ENCODE data around the gene ZCCHC3. TPM values are rescaled to one million over a fixed set of nuclear protein-coding genes. Genes with fewer than 3 reads are reported as not detected.
A peak's percentile ranks its signal among the peaks of the same experiment; 100 is the strongest.

Gene ZCCHC3
- total RNA-seq, 2 donors from 2014 or later, result 39.5 to 46.1 TPM

GRCh38 chr20:310645-311044 is 13.3 kb downstream of the ZCCHC3 start:
- no peaks in the 10 kb centered on the region for H3K9me3 Mint-ChIP-seq
- peak overlapping the region; percentile 66 for H3K4me3 Mint-ChIP-seq
- no peaks in the 10 kb centered on the region for H3K9me3 ChIP-seq (ENCODE audit: control insufficient read depth, low read length)
- TF ChIP-seq CTCF (conservative IDR thresholded peaks at IDR 0.05), result no peak
- H3K36me3 ChIP-seq (ENCODE audit: control insufficient read depth, insufficient read depth, low read length), result no peaks in the 10 kb centered on the region
- no peaks in the 10 kb centered on the region for H3K4me1 ChIP-seq (ENCODE audit: control insufficient read depth, insufficient read depth, low read length)
- no peak for DNase-seq
- H3K4me1 Mint-ChIP-seq, result peaks cover 11% of the 10 kb centered on the region
- H3K4me3 ChIP-seq (ENCODE audit: low read length), result peak overlapping the region; percentile 86
- peaks cover 2% of the 10 kb centered on the region for H3K27me3 Mint-ChIP-seq (ENCODE audit: insufficient read depth)
- H3K27ac Mint-ChIP-seq, result peak overlapping the region; percentile 92
- 0 to 7% methylated on average over 5 to 6 of the region's 7 CpGs for WGBS, 2 experiments (ENCODE audit: insufficient coverage in 1 of 2, insufficient read length in 1 of 2)
- H3K36me3 Mint-ChIP-seq (ENCODE audit: low read depth), result no peaks in the 10 kb centered on the region
- no peak overlapping the region for H3K9ac ChIP-seq (ENCODE audit: extremely low read depth, low read length, poor library complexity, severe bottlenecking)
- peak overlapping the region; percentile 36 for H3K27ac ChIP-seq (ENCODE audit: low read depth, low read length)
- H3K27me3 ChIP-seq (ENCODE audit: control insufficient read depth, insufficient read depth, low read length, poor library complexity, severe bottlenecking), result no peaks in the 10 kb centered on the region

- Histone ChIP-seq H3K4me1 (ENCODE audit: control insufficient read depth, insufficient read depth, low read length) (no peaks in the 10 kb centered on the region), H3K9ac (ENCODE audit: extremely low read depth, low read length, poor library complexity, severe bottlenecking) (no peak overlapping the region), H3K4me3 (ENCODE audit: low read length) (no peak overlapping the region), H3K27me3 (ENCODE audit: control insufficient read depth, insufficient read depth, low read length, poor library complexity, severe bottlenecking) (no peaks in the 10 kb centered on the region), H3K27ac (ENCODE audit: low read depth, low read length) (no peak overlapping the region), H3K9me3 (ENCODE audit: control insufficient read depth, low read length) (no peaks in the 10 kb centered on the region), H3K36me3 (ENCODE audit: control insufficient read depth, insufficient read depth, low read length) (no peaks in the 10 kb centered on the region)
- no peak overlapping the region for H3K27ac Mint-ChIP-seq
- no peak for DNase-seq
- WGBS, 2 experiments (ENCODE audit: insufficient coverage in 1 of 2, insufficient read length in 1 of 2), result 92 to 96% methylated on average over 5 to 7 of the region's 7 CpGs
- TF ChIP-seq CTCF (conservative IDR thresholded peaks at IDR 0.05), result no peak
- H3K36me3 Mint-ChIP-seq (ENCODE audit: low read depth), result no peaks in the 10 kb centered on the region
- no peaks in the 10 kb centered on the region for H3K9me3 Mint-ChIP-seq
- no peaks in the 10 kb centered on the region for H3K27me3 Mint-ChIP-seq (ENCODE audit: insufficient read depth)
- H3K4me3 Mint-ChIP-seq, result no peak overlapping the region
- H3K4me1 Mint-ChIP-seq, result peaks cover 11% of the 10 kb centered on the region
These were observed 14.2 kb downstream of the ZCCHC3 start for GRCh38 chr20:311609-312008.

DNA sequence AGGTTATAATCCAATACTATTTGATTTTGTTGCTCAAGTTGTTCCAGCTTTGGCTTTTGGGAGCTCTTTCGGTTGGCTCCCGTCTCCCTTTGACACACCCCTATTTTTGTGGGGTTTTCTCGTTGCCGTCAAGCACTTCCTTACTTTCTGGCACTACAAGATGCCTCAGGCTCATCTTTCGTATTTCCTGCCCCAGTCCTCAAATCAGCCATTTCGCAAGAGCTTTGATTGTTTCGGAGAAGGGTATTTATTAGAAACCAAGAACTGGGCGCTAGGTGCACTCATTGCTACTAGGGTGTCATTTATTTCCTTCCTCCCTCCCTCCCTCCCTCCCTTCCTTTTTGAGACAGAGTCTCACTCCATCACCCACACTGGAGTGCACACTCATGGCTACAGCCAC is 14.7 kb downstream of the ZCCHC3 start:
- Histone ChIP-seq H3K27ac (ENCODE audit: low read depth, low read length) (no peak overlapping the region), H3K36me3 (ENCODE audit: control insufficient read depth, insufficient read depth, low read length) (no peaks in the 10 kb centered on the region), H3K4me1 (ENCODE audit: control insufficient read depth, insufficient read depth, low read length) (no peaks in the 10 kb centered on the region), H3K27me3 (ENCODE audit: control insufficient read depth, insufficient read depth, low read length, poor library complexity, severe bottlenecking) (no peaks in the 10 kb centered on the region), H3K9me3 (ENCODE audit: control insufficient read depth, low read length) (no peaks in the 10 kb centered on the region), H3K4me3 (ENCODE audit: low read length) (no peak overlapping the region), H3K9ac (ENCODE audit: extremely low read depth, low read length, poor library complexity, severe bottlenecking) (no peak overlapping the region)
- TF ChIP-seq CTCF (conservative IDR thresholded peaks at IDR 0.05), result no peak
- no peaks in the 10 kb centered on the region for H3K27me3 Mint-ChIP-seq (ENCODE audit: insufficient read depth)
- no peaks in the 10 kb centered on the region for H3K9me3 Mint-ChIP-seq
- H3K4me3 Mint-ChIP-seq, result no peak overlapping the region
- H3K36me3 Mint-ChIP-seq (ENCODE audit: low read depth), result peaks cover 2% of the 10 kb centered on the region
- DNase-seq, result no peak
- no peak overlapping the region for H3K27ac Mint-ChIP-seq
- whole genome bisulfite sequencing, 2 experiments (ENCODE audit: insufficient coverage in 1 of 2, insufficient read length in 1 of 2), result 97 to 98% methylated on average over 6 to 8 of the region's 8 CpGs
- peaks cover 11% of the 10 kb centered on the region for H3K4me1 Mint-ChIP-seq
